NCI-H1048 (cell line): ENCODE data around the gene PPAT.
"Not testable (repeated sequence)": the region's sequence is repeated elsewhere in the genome, so short reads cannot be mapped to it uniquely, and the experiment has no call there.

ENCODE experiments used
- DNase-seq: peaks from one replicate; lab custom pipeline; 2025; lab: John Stamatoyannopoulos, UW

PPAT gene

GRCh38 chr4:56375458-56375857 lies 60.0 kb downstream of the PPAT start:
- no peak for DNase-seq

- no peak for DNase-seq
Observed at GRCh38 chr4:56374956-56375355, 60.5 kb downstream of the PPAT start.

GRCh38 chr4:56372774-56373173 lies 62.6 kb downstream of the PPAT start:
- DNase-seq: no peak

GRCh38 chr4:56371426-56372220 lies 63.8 kb downstream of the PPAT start:
- no peak for DNase-seq

GRCh38 chr4:56370377-56370776 lies 65.0 kb downstream of the PPAT start:
- no peak for DNase-seq

- not testable (repeated sequence) for DNase-seq
Observed at GRCh38 chr4:56362981-56363380, 72.4 kb downstream of the PPAT start.

GRCh38 chr4:56360071-56360470 lies 75.3 kb downstream of the PPAT start:
- DNase-seq: no peak

- no peak for DNase-seq
Observed at GRCh38 chr4:56356650-56357049, 78.8 kb downstream of the PPAT start.

GRCh38 chr4:56348576-56348975 lies 86.8 kb downstream of the PPAT start:
- DNase-seq: no peak

GRCh38 chr4:56345458-56345857 lies 90.0 kb downstream of the PPAT start:
- no peak for DNase-seq
